H1 (cell line): ENCODE measurements around the gene ACRV1. TPM values are rescaled to one million over a fixed set of nuclear protein-coding genes. Genes with fewer than 3 reads are reported as not detected.

Source experiments
- GABPA ChIP-seq: IDR thresholded peaks from 2 replicates; pipeline ENCODE4 v1.6.1; 2011; ENCODE audit warnings: mild to moderate bottlenecking, low read length, moderate library complexity, borderline replicate concordance; ENCODE audit not compliant: insufficient read depth
- JUN ChIP-seq: IDR thresholded peaks from 2 replicates; pipeline ENCODE4 v1.6.1; 2011; ENCODE audit warnings: low read depth, mild to moderate bottlenecking, improper control_type of control experiment, low read length
- MAFK ChIP-seq: IDR thresholded peaks from 2 replicates; pipeline ENCODE4 v1.6.1; 2012; ENCODE audit warnings: low read depth, mild to moderate bottlenecking, improper control_type of control experiment, low read length
- TAF7 ChIP-seq: optimal IDR thresholded peaks from 2 replicates; pipeline ENCODE3; 2011; ENCODE audit warnings: low read depth, mild to moderate bottlenecking, inconsistent platforms, low read length, moderate library complexity, borderline replicate concordance
- polyA plus RNA-seq, 7 experiments: library from polyadenylated mRNA; depleted of rRNA in 3 of 7; stranded (reverse) in 5 of 7; unstranded in 2 of 7; fragments of >200 nt in 5 of 7; fragments of 200-250 nt in 2 of 7; gene quantifications; 1 replicate in 5 of 7; 2 replicates in 1 of 7; 4 replicates in 1 of 7; pipeline versions ENCODE4 v1.2.1 to v1.2.3, GENCODE V29; 2011 to 2013; ENCODE audit warnings: missing spikeins in 2 of 7, mixed read lengths in 2 of 7
- total RNA-seq: library from RNA; stranded (reverse); fragmentation: NEBNext Ultra II Directional; extraction: Animal tissue kit (Norgen Biotek cat#: 25700); gene quantifications from 2 replicates; pipeline ENCODE4 v1.2.1, GENCODE V29; 2021
- TF ChIP-seq, protein P1 (sequence below): fragments of 300-600 bp; sonication (generic); IDR thresholded peaks from 2 replicates; pipeline ENCODE4 v1.7.1; 2012; ENCODE audit warnings: low read length, moderate library complexity, mild to moderate bottlenecking, inconsistent platforms; ENCODE audit not compliant: insufficient replicate concordance
- TF ChIP-seq, protein P2 (sequence below): IDR thresholded peaks from 2 replicates; pipeline ENCODE4 v1.6.1; 2011; ENCODE audit warnings: low read length, improper control_type of control experiment

The ACRV1 gene
- total and polyA plus RNA-seq, 2 of the 8 experiments (the other 6 are each of a cell fraction or from before 2014, with no cell fraction given) = 0.06 TPM; not detected in 1

DNA sequence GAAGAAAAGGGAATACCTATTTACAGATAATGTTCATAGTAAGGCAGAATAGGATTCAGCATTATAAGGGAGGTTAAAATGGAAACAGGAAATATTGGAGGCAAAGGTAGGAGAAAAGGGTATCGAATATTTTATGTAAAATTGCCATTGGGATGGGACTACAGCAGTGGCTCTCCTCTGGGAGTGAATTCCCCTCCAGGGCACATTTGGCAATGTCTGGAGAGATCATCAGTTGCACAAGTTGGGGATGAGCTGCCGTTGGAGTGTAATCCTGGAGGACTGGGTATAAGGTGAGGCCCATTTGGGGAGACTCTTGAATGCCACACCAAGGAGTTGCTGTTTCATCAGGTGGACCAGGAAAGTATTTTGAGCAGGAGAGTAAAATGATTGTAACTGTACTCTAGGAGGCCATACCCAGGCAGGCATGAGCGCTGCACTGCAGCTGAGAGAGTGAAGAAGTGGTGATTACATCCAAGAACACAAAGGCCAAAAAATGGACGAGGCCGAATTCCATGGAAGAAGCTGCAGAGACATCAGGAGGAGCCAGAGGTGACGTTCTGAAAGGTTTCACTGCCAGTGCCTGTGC is 8.7 kb upstream of the ACRV1 start (continued):
- TF ChIP-seq, protein P1, sequence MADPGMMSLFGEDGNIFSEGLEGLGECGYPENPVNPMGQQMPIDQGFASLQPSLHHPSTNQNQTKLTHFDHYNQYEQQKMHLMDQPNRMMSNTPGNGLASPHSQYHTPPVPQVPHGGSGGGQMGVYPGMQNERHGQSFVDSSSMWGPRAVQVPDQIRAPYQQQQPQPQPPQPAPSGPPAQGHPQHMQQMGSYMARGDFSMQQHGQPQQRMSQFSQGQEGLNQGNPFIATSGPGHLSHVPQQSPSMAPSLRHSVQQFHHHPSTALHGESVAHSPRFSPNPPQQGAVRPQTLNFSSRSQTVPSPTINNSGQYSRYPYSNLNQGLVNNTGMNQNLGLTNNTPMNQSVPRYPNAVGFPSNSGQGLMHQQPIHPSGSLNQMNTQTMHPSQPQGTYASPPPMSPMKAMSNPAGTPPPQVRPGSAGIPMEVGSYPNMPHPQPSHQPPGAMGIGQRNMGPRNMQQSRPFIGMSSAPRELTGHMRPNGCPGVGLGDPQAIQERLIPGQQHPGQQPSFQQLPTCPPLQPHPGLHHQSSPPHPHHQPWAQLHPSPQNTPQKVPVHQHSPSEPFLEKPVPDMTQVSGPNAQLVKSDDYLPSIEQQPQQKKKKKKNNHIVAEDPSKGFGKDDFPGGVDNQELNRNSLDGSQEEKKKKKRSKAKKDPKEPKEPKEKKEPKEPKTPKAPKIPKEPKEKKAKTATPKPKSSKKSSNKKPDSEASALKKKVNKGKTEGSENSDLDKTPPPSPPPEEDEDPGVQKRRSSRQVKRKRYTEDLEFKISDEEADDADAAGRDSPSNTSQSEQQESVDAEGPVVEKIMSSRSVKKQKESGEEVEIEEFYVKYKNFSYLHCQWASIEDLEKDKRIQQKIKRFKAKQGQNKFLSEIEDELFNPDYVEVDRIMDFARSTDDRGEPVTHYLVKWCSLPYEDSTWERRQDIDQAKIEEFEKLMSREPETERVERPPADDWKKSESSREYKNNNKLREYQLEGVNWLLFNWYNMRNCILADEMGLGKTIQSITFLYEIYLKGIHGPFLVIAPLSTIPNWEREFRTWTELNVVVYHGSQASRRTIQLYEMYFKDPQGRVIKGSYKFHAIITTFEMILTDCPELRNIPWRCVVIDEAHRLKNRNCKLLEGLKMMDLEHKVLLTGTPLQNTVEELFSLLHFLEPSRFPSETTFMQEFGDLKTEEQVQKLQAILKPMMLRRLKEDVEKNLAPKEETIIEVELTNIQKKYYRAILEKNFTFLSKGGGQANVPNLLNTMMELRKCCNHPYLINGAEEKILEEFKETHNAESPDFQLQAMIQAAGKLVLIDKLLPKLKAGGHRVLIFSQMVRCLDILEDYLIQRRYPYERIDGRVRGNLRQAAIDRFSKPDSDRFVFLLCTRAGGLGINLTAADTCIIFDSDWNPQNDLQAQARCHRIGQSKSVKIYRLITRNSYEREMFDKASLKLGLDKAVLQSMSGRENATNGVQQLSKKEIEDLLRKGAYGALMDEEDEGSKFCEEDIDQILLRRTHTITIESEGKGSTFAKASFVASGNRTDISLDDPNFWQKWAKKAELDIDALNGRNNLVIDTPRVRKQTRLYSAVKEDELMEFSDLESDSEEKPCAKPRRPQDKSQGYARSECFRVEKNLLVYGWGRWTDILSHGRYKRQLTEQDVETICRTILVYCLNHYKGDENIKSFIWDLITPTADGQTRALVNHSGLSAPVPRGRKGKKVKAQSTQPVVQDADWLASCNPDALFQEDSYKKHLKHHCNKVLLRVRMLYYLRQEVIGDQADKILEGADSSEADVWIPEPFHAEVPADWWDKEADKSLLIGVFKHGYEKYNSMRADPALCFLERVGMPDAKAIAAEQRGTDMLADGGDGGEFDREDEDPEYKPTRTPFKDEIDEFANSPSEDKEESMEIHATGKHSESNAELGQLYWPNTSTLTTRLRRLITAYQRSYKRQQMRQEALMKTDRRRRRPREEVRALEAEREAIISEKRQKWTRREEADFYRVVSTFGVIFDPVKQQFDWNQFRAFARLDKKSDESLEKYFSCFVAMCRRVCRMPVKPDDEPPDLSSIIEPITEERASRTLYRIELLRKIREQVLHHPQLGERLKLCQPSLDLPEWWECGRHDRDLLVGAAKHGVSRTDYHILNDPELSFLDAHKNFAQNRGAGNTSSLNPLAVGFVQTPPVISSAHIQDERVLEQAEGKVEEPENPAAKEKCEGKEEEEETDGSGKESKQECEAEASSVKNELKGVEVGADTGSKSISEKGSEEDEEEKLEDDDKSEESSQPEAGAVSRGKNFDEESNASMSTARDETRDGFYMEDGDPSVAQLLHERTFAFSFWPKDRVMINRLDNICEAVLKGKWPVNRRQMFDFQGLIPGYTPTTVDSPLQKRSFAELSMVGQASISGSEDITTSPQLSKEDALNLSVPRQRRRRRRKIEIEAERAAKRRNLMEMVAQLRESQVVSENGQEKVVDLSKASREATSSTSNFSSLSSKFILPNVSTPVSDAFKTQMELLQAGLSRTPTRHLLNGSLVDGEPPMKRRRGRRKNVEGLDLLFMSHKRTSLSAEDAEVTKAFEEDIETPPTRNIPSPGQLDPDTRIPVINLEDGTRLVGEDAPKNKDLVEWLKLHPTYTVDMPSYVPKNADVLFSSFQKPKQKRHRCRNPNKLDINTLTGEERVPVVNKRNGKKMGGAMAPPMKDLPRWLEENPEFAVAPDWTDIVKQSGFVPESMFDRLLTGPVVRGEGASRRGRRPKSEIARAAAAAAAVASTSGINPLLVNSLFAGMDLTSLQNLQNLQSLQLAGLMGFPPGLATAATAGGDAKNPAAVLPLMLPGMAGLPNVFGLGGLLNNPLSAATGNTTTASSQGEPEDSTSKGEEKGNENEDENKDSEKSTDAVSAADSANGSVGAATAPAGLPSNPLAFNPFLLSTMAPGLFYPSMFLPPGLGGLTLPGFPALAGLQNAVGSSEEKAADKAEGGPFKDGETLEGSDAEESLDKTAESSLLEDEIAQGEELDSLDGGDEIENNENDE = no peak
- TF ChIP-seq GABPA (no peak), MAFK (no peak), TAF7 (no peak), JUN (no peak)
- TF ChIP-seq, protein P2, sequence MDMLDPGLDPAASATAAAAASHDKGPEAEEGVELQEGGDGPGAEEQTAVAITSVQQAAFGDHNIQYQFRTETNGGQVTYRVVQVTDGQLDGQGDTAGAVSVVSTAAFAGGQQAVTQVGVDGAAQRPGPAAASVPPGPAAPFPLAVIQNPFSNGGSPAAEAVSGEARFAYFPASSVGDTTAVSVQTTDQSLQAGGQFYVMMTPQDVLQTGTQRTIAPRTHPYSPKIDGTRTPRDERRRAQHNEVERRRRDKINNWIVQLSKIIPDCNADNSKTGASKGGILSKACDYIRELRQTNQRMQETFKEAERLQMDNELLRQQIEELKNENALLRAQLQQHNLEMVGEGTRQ = no peak
